ENCODE data around the gene OR8D1.

DNA sequence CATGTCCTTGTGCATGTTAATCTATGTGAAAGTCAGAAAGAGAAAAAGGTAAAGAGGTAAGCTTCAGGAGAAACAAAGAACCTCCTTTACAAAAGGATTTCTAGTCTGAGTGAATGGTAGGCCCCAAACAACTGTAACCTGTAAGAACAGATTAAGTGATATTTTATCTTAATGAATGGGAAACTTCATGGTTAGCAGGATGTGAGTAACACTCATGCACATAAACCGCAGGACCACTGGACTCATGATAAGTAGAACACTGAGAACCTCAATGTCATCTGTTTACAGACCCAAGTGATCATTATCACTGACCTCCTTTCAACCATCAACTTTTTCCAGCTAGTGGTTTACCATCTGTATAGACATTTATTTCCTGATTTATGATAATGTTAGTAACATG lies 37.7 kb downstream of the OR8D1 start:
- no peak for TF ChIP-seq POLR2A (IDR thresholded peaks at IDR 0.05; ENCODE audit: low read depth, low read length)
- TF ChIP-seq POLR2AphosphoS5 (IDR thresholded peaks at IDR 0.05; ENCODE audit: low read depth, low read length), result no peak
- TF ChIP-seq TAF1 (IDR thresholded peaks at IDR 0.05; ENCODE audit: low read depth, low read length), result no peak
- TF ChIP-seq POU2F2 (IDR thresholded peaks at IDR 0.05; ENCODE audit: low read depth, low read length), result no peak
- no peak for TF ChIP-seq SPI1 (IDR thresholded peaks at IDR 0.05; ENCODE audit: low read depth, low read length)
- no peak for TF ChIP-seq PAX5 (IDR thresholded peaks at IDR 0.05; ENCODE audit: insufficient read depth, low read length, severe bottlenecking)
